WTC11 (cell line): ENCODE measurements around the gene CFAP57. TPM values are rescaled to one million over a fixed set of nuclear protein-coding genes. Genes with fewer than 3 reads are reported as not detected.

Experiments used
- ATAC-seq: fragments of 200-7000 bp; cut with Tn5 transposase; 2 replicates; pipeline ENCODE4 v1.10.0; 2021; ENCODE audit warnings: mild to moderate bottlenecking, moderate library complexity
- CTCF ChIA-PET: fragments of 300-600 bp; sonication (Branson Sonifier 250); formaldehyde crosslinking; loops from one replicate; lab custom pipeline; 2021; ENCODE audit warnings: antibody characterized with exemption; lab: Charles Lee
- POLR2A ChIA-PET: fragments of 350-600 bp; sonication (Branson Sonifier 250); formaldehyde crosslinking; loops from one replicate; lab custom pipeline; 2021; ENCODE audit warnings: antibody characterized with exemption; lab: Charles Lee
- DNase-seq: peaks from one replicate; pipeline ENCODE4 v3.0.0; 2021; ENCODE audit warnings: low spot score
- H3K27ac Mint-ChIP-seq: 2 replicates; pipeline ENCODE4 v1.8.0; 2021; ENCODE audit warnings: mixed read lengths
- H3K27me3 Mint-ChIP-seq: 2 replicates; pipeline ENCODE4 v1.8.0; 2021; ENCODE audit warnings: low read depth, mild to moderate bottlenecking, moderate library complexity, mixed read lengths
- H3K36me3 Mint-ChIP-seq: 2 replicates; pipeline ENCODE4 v1.8.0; 2021; ENCODE audit warnings: mixed read lengths
- H3K4me1 Mint-ChIP-seq: 2 replicates; pipeline ENCODE4 v1.8.0; 2022; ENCODE audit warnings: mixed read lengths
- H3K4me3 Mint-ChIP-seq: 2 replicates; pipeline ENCODE4 v1.8.0; 2021; ENCODE audit warnings: mild to moderate bottlenecking, moderate library complexity, mixed read lengths
- H3K9me3 Mint-ChIP-seq: 2 replicates; pipeline ENCODE4 v1.8.0; 2021; ENCODE audit warnings: mixed read lengths
- EMX1 ChIP-seq: fragments of 250-450 bp; sonication (Bioruptor Pico); IDR thresholded peaks from 2 replicates; pipeline ENCODE4 v1.8.0; 2021; ENCODE audit warnings: mild to moderate bottlenecking
- ESRRA ChIP-seq: sonication (generic); formaldehyde crosslinking; IDR thresholded peaks from 2 replicates; pipeline ENCODE4 v1.8.1; 2022; ENCODE audit warnings: mild to moderate bottlenecking, missing genetic modification reagents, borderline replicate concordance
- ETV6 ChIP-seq: sonication (generic); formaldehyde crosslinking; IDR thresholded peaks from 2 replicates; pipeline ENCODE4 v1.8.1; 2022; ENCODE audit warnings: mild to moderate bottlenecking, missing genetic modification reagents
- NR3C1 ChIP-seq: sonication (generic); formaldehyde crosslinking; conservative IDR thresholded peaks from 2 replicates; pipeline ENCODE4 v1.8.1; 2023; ENCODE audit warnings: low read depth, mild to moderate bottlenecking, missing genetic modification reagents
- SP1 ChIP-seq: sonication (generic); formaldehyde crosslinking; conservative IDR thresholded peaks from 2 replicates; pipeline ENCODE4 v1.8.1; 2022; ENCODE audit warnings: missing genetic modification reagents
- TEAD1 ChIP-seq: sonication (generic); formaldehyde crosslinking; IDR thresholded peaks from 2 replicates; pipeline ENCODE4 v1.8.0; 2022; ENCODE audit warnings: mild to moderate bottlenecking, missing genetic modification reagents
- TP53 ChIP-seq: sonication (generic); formaldehyde crosslinking; IDR thresholded peaks from 2 replicates; pipeline ENCODE4 v1.8.1; 2023; ENCODE audit warnings: mild to moderate bottlenecking, missing genetic modification reagents
- ZNF138 ChIP-seq: sonication (generic); formaldehyde crosslinking; conservative IDR thresholded peaks from 2 replicates; pipeline ENCODE4 v1.8.1; 2022; ENCODE audit warnings: mild to moderate bottlenecking, moderate library complexity, missing genetic modification reagents
- ZNF671 ChIP-seq: fragments of 250-450 bp; sonication (Bioruptor Pico); IDR thresholded peaks from 2 replicates; pipeline ENCODE4 v1.8.0; 2021; ENCODE audit warnings: mild to moderate bottlenecking
- total RNA-seq: library from RNA; stranded (reverse); gene quantifications from 3 replicates; pipeline ENCODE4 v1.2.3, GENCODE V29; 2021
- TF ChIP-seq, protein P1 (sequence below): sonication (generic); formaldehyde crosslinking; IDR thresholded peaks from 2 replicates; pipeline ENCODE4 v1.8.0; 2022; ENCODE audit warnings: mild to moderate bottlenecking, missing genetic modification reagents
- TF ChIP-seq, protein P2 (sequence below): fragments of 250-450 bp; sonication (Bioruptor Pico); IDR thresholded peaks from 2 replicates; pipeline ENCODE4 v1.9.0; 2021; ENCODE audit warnings: mild to moderate bottlenecking, borderline replicate concordance
- TF ChIP-seq, protein P3 (sequence below): fragments of 250-450 bp; sonication (Bioruptor Pico); IDR thresholded peaks from 2 replicates; pipeline ENCODE4 v1.9.0; 2021; ENCODE audit warnings: mild to moderate bottlenecking
- TF ChIP-seq, protein P4 (sequence below): sonication (generic); formaldehyde crosslinking; IDR thresholded peaks from 2 replicates; pipeline ENCODE4 v1.8.0; 2022; ENCODE audit warnings: mild to moderate bottlenecking, missing genetic modification reagents

CFAP57 gene
- total RNA-seq, 1 experiment from 2014 or later = 0.42 TPM

DNA sequence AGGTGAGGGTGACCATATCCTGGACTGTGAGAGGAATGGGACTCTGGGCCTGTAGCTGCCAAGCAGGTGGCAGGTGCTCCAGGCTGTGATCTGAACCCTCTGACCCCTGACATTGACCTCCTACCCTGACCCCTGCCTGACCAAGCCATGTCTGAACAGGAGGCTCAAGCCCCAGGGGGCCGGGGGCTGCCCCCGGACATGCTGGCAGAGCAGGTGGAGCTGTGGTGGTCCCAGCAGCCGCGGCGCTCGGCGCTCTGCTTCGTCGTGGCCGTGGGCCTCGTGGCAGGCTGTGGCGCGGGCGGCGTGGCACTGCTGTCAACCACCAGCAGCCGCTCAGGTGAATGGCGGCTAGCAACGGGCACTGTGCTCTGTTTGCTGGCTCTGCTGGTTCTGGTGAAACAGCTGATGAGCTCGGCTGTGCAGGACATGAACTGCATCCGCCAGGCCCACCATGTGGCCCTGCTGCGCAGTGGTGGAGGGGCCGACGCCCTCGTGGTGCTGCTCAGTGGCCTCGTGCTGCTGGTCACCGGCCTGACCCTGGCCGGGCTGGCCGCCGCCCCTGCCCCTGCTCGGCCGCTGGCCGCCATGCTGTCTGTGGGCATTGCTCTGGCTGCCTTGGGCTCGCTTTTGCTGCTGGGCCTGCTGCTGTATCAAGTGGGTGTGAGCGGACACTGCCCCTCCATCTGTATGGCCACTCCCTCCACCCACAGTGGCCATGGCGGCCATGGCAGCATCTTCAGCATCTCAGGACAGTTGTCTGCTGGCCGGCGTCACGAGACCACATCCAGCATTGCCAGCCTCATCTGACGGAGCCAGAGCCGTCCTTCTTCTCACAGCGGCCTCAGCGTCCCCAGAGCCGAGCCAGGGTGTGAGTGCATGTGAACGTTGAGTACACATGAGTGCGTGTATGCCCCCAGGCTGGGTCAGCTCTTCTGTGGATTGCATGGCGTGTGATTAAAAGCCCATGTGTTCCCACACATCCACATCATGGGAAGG, 100.7 kb downstream of the CFAP57 start:
- POLR2A ChIA-PET = interaction anchor here (1.3 kb wide), 1 partner anchor 13 kb away, joined by 4 read pairs; the partner anchor contains the start of gene C1orf210
- H3K27ac Mint-ChIP-seq = no peak overlapping the region
- peaks cover under 1% of the 10 kb centered on the region for H3K27me3 Mint-ChIP-seq

DNA sequence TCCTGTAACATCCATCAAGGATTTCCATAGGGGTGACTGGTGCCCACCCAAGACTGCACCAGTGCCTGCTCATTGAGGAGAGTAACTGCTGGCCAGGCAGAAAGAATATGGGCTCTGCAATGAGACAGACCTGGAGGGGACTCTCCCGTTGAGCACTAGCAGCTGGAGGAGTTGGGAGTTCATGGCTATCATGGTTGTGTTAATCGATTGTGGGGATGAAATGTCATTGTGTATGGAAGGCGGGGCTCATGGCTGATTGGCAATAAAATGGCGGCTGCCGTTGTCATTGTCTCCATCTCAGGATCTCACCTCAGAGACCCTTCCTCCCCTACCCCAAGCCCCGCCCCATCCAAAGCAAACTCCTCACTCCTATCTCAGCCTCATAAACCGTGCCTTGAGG, 101.6 kb downstream of the CFAP57 start:
- Mint-ChIP-seq H3K4me1 (peaks cover 29% of the 10 kb centered on the region), H3K4me3 (no peak overlapping the region), H3K27me3 (no peaks in the 10 kb centered on the region), H3K9me3 (no peaks in the 10 kb centered on the region), H3K36me3 (peaks cover 15% of the 10 kb centered on the region), H3K27ac (no peak overlapping the region)
- DNase-seq = no peak
- POLR2A ChIA-PET = no interaction called here
- ATAC-seq = no peak
- CTCF ChIA-PET = interaction anchor here (2.8 kb wide), 1 partner anchor 12 kb away, joined by 14 read pairs; the partner anchor contains the start of gene C1orf210
- no peak for TF ChIP-seq NR3C1 (CRISPR knock-in tag)

More for the DNA sequence above, 100.7 kb downstream of the CFAP57 start:
- H3K36me3 Mint-ChIP-seq = peaks cover 12% of the 10 kb centered on the region
- ATAC-seq (no peak), DNase-seq (no peak)
- H3K9me3 Mint-ChIP-seq = no peaks in the 10 kb centered on the region
- peaks cover 29% of the 10 kb centered on the region for H3K4me1 Mint-ChIP-seq
- H3K4me3 Mint-ChIP-seq = no peak overlapping the region
- TF ChIP-seq SP1 (CRISPR knock-in tag) = no peak
- TF ChIP-seq, protein P1, sequence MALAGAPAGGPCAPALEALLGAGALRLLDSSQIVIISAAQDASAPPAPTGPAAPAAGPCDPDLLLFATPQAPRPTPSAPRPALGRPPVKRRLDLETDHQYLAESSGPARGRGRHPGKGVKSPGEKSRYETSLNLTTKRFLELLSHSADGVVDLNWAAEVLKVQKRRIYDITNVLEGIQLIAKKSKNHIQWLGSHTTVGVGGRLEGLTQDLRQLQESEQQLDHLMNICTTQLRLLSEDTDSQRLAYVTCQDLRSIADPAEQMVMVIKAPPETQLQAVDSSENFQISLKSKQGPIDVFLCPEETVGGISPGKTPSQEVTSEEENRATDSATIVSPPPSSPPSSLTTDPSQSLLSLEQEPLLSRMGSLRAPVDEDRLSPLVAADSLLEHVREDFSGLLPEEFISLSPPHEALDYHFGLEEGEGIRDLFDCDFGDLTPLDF = no peak
- TF ChIP-seq, protein P2, sequence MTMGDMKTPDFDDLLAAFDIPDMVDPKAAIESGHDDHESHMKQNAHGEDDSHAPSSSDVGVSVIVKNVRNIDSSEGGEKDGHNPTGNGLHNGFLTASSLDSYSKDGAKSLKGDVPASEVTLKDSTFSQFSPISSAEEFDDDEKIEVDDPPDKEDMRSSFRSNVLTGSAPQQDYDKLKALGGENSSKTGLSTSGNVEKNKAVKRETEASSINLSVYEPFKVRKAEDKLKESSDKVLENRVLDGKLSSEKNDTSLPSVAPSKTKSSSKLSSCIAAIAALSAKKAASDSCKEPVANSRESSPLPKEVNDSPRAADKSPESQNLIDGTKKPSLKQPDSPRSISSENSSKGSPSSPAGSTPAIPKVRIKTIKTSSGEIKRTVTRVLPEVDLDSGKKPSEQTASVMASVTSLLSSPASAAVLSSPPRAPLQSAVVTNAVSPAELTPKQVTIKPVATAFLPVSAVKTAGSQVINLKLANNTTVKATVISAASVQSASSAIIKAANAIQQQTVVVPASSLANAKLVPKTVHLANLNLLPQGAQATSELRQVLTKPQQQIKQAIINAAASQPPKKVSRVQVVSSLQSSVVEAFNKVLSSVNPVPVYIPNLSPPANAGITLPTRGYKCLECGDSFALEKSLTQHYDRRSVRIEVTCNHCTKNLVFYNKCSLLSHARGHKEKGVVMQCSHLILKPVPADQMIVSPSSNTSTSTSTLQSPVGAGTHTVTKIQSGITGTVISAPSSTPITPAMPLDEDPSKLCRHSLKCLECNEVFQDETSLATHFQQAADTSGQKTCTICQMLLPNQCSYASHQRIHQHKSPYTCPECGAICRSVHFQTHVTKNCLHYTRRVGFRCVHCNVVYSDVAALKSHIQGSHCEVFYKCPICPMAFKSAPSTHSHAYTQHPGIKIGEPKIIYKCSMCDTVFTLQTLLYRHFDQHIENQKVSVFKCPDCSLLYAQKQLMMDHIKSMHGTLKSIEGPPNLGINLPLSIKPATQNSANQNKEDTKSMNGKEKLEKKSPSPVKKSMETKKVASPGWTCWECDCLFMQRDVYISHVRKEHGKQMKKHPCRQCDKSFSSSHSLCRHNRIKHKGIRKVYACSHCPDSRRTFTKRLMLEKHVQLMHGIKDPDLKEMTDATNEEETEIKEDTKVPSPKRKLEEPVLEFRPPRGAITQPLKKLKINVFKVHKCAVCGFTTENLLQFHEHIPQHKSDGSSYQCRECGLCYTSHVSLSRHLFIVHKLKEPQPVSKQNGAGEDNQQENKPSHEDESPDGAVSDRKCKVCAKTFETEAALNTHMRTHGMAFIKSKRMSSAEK (CRISPR knock-in tag) = no peak
- no peak for TF ChIP-seq ZNF138 (CRISPR knock-in tag)
- no peak for TF ChIP-seq TEAD1 (CRISPR knock-in tag)
- TF ChIP-seq, protein P3, sequence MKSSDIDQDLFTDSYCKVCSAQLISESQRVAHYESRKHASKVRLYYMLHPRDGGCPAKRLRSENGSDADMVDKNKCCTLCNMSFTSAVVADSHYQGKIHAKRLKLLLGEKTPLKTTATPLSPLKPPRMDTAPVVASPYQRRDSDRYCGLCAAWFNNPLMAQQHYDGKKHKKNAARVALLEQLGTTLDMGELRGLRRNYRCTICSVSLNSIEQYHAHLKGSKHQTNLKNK (CRISPR knock-in tag) = no peak
- TF ChIP-seq EMX1 = no peak
- TF ChIP-seq TP53 (CRISPR knock-in tag) = no peak
- no peak for TF ChIP-seq ESRRA
- TF ChIP-seq ZNF671 = no peak
- CTCF ChIA-PET = interaction anchor here (1.3 kb wide), 1 partner anchor 13 kb away, joined by 8 read pairs; the partner anchor contains the start of gene C1orf210

DNA sequence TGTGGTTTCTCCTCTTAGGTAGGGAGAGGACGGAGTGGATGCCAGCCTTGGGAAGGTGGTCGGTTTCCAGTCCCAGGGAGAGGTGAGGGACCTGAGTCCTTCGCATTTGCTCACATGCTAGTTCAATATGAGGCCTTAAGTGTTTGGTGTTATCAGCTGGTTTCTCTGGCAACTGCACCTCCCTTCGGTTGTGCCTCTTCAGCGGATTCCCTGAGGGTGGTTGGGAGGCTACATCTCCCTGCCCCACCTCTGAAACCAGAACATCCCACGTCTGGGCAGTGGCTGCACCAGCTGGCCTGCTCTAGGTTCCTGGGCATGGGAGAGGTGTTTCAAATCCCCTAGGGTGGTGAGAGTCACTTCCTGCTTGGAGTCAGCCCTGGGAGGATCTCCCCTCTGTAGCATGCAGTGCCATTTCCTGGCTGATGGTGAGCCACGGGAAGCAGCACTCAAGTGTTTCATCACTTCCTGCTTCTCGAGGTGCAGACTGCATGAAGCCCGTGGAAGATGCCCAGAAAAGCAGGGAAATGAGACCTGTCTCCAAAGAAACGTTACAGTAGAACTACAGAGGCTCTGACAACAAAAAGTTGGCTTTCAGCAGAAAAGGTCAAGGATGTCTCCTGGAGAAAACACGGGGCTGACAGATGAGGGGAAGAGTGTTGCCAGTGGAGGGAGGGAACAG, 102.1 kb downstream of the CFAP57 start:
- H3K9me3 Mint-ChIP-seq = no peaks in the 10 kb centered on the region
- ATAC-seq = no peak
- CTCF ChIA-PET = interaction anchor here (2.8 kb wide), 1 partner anchor 11 kb away, joined by 14 read pairs; the partner anchor contains the start of gene C1orf210
- no peak overlapping the region for H3K4me3 Mint-ChIP-seq
- no peak overlapping the region for H3K27ac Mint-ChIP-seq
- POLR2A ChIA-PET = no interaction called here
- H3K36me3 Mint-ChIP-seq = peaks cover 15% of the 10 kb centered on the region
- no peak for DNase-seq
- TF ChIP-seq, protein P4, sequence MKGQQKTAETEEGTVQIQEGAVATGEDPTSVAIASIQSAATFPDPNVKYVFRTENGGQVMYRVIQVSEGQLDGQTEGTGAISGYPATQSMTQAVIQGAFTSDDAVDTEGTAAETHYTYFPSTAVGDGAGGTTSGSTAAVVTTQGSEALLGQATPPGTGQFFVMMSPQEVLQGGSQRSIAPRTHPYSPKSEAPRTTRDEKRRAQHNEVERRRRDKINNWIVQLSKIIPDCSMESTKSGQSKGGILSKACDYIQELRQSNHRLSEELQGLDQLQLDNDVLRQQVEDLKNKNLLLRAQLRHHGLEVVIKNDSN (CRISPR knock-in tag) = no peak
- 0 out of 2 replicates have a peak, but pooled peaks have one; percentile 30 for TF ChIP-seq ETV6 (CRISPR knock-in tag)
- no peaks in the 10 kb centered on the region for H3K27me3 Mint-ChIP-seq
- peaks cover 28% of the 10 kb centered on the region for H3K4me1 Mint-ChIP-seq
